Stimulated activated CD8-positive, alpha-beta memory T cell treated with anti-CD3 and anti-CD28 coated beads, Interleukin-12 subunit alpha, Interleukin-12 subunit beta, amount 100 ng/mL, for 24 hours (primary cell): ENCODE results near the gene FTH1.
"Not testable (repeated sequence)": the region's sequence is repeated elsewhere in the genome, so short reads cannot be mapped to it uniquely, and the experiment has no call there.

Source experiments
- DNase-seq: peaks from one replicate; pipeline ENCODE4 v3.0.0-alpha.2; 2020; ENCODE audit errors: extremely low read depth

The FTH1 gene

DNA sequence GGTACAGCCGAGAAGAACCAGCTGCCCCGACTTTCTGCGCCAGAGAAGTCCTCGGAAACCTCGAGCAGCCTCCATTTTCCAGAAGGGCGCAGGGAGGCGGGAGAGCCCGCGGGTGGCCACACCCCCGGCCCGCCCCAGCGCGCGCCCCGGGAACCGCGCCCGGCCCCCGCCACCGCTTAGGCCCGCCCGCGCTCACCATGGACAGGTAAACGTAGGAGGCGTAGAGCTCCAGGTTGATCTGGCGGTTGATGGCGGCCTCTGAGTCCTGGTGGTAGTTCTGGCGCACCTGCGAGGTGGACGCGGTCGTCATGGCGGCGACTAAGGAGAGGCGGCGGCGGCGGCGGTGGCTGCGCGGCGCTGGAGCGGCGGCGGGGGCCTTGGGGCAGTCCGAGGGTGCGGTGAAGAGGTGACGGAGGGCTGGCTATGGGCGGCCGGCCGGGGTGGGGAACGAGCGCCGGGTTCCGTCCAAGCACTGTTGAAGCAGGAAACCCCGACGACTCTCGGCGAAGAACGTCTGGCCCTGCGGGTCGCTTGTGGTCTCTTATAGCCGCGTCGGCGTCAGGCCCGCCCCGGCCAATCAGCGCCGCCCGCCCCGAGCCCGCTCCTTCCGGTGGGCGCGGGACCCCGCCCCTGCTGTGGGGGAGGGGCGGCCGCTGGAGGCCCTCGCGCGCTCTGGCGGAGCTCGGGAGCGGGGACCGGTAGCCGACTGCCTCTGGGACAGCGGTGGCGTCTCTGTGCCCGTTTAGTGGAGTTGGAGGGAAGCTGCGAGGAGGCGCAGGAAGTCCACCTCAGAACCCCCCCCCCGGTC lies at the start of gene FTH1:
FTH1 (minus strand) TSS at position 519 of the 808 bp plus-strand sequence; CDS start at position 310, 209 bp downstream.
- DNase-seq = peak; percentile 69

DNA sequence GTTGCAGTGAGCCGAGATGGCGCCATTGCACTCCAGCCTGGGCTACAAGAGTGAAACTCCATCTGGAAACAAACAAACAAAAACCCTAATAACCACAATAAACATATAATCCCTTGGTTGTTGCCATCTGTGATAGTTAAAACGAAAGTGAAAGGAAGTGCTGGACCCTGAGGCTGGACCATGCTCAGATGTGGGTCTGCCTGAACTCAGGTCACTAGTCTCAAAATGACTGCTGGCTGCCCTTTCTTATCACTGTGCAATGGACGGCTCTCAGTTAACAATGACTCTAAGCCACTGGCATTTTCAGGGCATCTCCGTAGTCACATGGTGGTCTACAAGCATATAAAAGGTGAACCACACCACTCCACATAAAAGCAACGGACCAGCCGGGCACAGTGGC lies 48.2 kb upstream of the FTH1 start:
- no peak for DNase-seq

DNA sequence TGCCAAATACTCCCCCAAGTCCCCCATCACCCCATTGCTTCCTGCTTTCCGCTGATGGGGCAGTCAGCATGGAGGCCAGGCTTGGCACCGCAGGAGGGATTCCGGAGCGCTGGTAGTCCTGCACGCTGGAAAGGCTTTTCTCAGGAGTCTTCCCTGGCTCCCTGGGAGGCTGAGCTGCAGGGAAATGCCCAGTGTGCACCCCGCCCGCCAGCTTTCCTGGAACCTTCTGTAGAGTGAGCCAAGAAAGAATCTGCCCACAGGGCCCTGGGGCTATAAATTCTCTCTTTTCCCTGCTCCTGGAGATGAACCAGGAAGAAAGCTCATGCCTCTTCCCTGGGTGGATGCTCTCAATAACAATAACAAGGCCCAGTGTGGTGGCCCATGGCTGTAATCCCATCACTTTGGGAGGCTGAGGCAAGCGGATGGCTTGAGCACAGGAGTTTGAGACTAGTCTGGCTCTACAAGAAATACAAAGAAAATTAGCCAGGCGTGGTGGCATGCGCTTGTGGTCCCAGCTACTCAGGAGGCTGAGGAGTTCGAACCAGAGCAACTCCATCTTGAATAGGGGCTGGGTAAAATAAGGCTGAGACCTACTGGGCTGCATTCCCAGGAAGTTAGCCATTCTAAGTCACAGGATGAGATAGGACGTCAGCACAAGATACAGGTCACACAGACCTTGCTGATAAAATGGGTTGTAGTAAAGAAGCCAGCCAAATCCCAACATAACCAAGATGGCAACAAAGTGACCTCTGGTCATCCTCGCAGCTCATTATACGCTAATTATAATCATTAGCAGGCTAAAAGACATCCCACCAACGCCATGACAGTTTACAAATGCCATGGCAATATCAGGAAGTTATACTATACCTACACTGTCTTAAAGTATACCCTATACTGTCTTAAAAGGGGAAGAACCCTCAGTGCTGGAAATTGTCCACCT lies 46.4 kb upstream of the FTH1 start:
- no peak for DNase-seq

DNA sequence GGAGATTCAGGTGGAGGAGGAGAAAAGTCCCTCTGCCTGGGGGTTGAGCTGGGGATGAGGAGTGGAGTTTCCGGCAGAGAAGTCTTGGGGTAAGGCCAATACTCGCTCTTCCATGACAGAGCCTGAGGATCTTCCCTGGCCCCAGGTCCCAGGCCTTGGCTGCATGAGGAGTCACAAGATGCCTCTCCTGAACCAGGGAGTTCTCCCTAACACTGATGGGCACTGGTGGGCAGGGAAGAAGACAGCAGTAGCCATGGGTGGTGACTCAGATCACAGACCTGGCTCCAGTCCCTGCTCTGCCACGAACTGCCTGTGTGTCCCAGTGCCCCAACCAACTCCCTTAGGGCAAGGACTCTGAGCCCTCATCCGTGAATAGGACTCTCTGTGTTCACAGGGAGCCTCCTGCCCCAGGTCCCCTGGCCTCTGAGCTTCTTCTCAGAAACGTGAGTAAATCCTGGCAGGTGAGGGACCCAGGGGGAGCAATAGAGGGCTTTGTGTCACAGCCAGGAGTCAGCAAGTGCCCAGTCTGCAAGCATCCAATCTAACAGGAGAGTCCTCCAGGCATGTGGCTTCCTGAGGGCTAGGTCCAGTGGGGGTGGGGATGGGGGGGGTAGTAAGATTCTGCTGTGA lies 45.5 kb upstream of the FTH1 start:
- DNase-seq = no peak

DNA sequence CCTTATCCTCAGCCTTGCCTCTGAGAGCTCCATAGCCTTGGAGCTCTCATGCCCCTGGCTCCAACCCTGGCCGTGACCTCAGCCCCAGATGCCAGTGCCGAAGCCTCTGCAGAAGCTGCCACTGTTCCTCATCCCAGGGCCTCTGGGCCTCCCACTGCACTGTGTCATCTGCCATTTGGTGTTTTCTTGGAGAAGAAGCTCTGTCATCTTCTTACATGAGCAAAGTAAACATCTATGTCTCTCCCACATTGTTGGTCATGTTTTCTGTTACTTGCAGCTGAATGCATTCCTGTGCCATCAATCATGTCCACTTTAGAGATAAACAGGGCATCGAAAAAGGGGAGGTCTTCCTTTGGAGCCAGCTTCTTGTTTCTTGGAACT lies 45.0 kb upstream of the FTH1 start:
- no peak for DNase-seq

DNA sequence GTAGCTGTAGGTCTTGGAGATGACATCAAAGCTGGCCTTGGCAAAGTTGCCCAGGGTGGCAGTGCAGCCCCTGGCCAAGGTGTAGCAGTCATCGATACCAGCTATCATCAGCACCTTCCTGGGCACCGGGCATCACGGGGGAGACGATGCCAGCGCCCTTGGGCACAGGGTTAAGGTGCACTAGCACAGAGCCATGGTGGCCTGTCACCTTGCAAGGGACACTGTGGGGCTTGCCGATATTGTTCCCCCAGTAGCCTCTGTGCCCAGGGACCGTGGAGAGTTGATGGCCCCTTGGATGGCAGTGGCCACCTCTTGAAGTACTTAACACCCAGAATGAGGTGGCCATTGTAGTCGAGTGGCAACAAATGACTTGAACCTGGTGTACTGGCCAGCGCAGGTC lies 44.4 kb upstream of the FTH1 start:
- no peak for DNase-seq

DNA sequence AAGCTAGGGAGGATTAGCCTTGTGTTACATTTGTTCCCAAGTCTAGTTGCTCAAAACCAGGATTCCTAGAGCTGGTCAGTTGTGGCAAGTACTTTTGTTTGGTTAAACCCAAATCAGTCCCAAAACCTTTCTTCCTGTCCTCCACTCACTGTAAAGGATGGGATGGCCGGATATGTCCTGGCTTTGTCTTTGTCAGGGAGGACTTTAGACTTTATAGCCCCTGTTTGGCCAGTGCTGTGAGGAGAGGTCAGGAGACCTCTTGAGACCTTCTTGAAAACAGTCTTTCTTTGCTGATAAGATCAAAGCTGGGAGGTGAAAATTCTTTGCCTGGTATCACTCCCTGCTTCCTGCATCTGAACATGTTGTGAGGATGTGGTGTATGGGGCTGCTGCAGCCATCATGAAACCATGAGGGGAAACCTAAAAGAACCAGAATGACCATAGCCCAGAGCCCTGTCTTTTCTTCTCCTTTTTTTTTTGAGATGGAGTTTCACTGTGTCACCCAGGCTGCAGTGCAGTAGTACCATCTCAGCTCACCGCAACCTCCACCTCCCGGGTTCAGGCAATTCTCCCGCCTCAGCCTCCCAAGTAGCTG lies 43.6 kb upstream of the FTH1 start:
- DNase-seq = no peak

DNA sequence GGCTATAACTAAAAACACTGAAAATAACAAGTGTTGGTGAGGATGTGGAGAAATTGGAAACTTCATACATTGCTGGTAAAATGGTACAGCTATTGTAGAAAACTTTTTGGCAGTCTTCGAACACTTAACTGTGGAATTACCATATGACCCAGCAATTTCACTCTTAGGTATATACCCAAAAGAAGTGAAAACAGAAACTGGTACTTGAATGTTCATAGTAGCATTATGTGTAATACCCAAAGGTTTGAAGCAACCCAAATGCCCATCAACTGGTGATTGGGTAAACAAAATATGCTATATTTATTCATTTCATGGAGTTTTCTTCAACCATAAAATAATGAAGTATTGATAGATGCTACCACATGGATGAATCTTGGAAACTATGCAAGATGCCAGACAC lies 40.8 kb upstream of the FTH1 start:
- DNase-seq = no peak

DNA sequence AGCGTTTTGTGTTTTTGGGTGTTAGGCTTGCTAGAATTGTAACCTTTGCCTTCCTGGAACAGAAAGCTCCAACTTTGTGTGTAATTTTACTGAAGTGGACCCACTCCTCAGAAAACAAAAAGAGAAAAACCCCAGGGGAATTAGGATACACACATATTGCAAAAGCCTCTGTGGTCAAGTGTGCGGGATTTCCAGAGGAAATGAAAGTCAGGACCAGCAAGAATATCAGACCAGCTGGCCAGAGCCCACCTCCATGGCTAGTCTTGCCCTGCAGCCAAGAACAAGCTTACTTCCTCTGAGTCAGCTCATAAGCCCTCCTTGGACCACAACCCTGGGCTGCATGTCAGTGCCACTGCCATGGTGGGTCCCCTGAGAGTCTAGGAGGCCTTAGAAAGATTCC lies 37.0 kb upstream of the FTH1 start:
- DNase-seq = no peak

DNA sequence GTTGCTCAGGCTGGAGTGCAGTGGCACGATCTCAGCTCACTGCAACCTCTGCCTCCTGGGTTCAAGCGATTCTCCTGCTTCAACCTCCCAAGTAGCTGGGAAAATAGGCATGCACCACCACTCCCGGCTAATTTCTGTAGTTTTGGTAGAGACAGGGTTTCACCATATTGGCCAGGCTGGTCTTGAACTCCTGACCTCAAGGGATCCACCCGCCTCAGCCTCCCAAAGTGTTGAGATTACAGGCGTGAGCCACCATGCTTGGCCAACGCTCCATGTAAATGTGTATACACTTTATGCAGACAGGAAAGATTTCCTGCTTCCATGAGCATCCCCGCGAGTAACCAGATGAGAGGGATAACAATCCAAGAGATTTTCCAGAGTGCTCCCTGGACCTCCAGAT lies 34.8 kb upstream of the FTH1 start:
- not testable (repeated sequence) for DNase-seq

DNA sequence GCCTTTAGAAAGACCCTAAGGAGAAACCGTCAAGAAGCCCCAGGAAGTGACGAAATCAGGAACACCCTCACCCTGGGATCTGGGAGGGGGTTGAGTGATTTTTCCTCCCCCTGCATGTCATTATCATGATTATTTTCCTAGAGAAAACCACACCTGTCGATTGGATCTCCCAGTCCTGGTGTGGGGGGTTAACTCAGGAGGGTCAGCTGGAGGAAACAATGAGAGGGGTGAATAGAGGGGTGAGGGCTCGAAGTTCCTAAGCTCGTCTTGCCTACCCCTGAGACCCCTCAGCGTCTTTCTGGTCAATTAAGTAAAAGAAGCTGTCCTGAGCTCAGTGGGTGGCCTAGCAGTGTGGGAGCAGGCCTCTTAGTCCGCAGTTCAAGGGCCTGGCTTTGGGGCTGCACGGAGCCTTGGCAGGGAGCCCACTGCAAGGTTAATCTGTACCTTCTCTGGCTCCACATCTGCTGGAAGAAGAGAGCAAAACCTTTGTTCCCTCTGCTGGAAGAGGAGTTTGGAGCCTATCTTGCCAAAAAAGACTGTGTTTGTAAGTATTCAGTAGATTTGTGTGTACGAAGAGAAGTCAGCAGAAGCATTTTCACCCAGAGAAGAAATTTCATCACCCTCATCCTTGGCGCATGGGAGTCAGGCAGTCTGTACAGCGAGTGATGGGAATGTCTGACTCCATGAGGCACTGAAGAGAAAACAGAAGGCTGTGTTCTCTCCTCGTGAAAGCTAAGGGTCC lies 34.2 kb upstream of the FTH1 start:
- DNase-seq = no peak

DNA sequence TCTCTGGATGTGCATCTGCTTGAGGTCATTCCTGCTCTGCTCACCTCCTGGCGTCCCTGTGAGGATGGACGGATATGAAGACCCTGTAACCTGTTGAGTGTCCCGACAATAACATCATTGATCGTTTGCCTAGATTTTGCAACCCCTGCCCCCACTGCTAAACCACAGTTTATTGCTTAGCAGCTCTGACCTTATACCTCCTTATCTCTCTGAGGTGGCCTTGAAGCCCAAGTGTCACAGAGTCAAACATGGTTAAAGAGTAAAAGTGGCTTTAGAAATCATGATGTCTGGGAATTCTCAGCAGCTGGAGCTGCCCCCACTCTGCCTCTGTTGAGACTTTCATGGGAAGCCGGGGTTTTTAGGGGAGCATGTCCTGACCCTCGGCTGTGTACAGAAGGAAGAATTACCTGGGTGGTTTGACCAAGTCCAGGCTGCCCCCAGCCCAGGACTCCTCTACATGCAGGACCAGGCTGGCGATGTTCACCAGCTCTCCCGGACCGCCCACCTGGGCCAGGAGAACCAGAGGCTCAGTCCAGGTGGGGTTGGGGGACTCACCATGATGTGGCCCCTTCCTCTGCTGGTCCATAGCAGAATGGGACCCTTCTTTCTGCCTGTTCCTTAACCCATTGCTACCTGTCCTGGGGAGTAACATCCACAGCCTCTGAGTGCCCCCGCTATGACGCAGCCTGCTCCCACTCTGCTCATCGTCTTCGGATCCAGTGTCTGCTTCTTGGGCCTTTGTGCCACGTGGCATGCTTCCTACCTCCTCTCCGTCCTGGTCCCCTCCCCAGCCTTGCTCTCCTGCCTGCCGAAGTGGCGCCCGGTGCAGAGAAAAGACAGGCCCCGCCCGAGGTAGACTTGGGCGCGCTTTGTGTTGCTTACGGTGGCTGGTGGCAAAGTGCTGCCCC lies 33.4 kb upstream of the FTH1 start:
- DNase-seq = no peak

DNA sequence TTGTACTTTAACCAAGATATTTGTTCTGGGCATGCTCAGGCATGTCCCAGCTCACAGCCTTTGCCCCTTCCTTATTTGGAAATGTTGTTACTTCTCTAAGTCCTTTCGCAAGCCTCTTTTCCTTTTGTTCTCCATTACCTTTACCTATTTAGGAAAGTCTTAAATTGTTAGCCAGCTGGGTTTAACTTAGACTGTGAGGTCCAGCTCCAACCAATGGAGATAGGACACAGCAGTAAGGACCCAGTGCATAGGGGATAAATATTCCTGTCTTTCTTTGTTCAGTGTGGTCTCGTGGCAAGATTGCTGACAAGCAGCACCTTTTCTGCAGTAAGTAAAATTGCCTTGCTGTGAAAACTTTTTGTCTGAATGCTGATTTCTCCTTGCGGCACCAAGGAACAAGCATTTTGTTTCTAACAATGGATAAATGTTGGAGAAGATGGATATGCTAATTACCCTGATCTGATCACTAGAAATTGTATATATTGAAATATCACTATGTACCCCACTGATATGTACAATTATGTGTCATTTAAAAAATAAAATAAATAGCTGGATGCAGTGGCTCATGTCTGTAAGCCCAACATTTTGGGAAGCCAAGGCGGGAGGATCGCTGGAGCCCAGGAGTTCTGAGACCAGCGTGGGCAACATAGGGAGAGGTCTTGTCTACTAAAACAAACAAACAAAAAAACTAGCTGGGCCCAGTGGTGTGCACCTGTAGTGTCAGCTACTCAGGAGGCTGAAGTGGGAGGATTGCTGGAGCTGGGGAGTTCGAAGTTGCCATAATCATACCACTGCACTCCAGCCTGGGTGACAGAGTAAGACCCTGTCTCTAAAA lies 31.9 kb upstream of the FTH1 start:
- DNase-seq = no peak

DNA sequence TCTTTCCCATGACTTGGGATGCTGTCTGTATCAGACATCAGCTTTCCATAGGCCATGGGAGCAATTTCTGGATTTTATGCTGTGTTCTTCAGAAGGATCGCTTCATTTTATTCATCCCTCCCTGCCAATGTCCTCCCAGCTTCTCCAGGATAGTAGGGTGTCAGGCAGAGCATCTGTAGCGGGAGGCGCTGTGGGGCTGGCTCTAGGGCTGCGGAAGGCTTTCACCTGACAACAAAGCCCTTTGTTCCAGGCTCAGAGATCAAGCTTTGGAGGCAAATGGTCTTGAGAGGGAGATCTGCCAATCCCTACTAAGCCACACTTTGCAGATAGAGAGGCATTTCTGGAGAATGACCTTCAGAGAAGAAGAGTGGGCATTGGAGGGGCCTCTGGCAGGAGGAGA lies 29.5 kb upstream of the FTH1 start:
- DNase-seq = no peak

DNA sequence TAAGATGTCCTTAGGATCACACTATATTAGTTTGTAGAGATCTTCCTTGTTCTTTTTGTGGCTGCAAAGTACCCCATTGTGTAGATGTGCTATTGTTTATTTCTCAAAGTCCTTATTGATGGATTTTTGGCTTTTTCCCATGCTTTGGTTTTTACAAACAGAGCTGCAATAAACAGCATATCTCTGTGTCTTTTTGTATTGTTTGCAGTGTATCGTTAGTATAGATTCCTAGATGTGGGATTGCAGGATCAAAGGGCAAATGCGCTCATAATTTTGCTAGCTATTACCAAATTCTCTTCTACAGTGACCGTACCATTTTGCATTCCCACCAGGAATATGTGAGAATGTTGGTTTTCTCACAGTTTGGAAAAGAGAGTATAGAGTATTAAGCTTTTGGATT lies 27.5 kb upstream of the FTH1 start:
- no peak for DNase-seq

DNA sequence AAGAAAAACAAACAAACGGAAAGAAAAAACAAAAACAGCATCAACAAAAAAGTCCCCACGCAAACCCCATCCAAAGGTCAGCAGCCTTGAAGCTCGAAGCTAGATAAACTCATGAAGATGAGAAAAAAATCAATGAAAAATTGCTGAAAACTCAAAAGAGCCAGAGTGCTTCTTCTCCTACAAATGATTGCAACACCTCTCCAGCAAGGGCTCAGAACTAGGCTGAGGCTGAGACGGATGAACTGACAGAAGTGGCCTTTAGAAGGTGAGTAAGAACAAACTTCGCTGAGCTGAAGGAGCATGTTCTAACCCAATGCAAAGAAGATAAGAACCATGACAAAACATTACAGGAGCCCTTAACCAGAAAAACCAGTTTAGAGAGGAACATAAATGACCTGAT lies 18.4 kb upstream of the FTH1 start:
- no peak for DNase-seq

DNA sequence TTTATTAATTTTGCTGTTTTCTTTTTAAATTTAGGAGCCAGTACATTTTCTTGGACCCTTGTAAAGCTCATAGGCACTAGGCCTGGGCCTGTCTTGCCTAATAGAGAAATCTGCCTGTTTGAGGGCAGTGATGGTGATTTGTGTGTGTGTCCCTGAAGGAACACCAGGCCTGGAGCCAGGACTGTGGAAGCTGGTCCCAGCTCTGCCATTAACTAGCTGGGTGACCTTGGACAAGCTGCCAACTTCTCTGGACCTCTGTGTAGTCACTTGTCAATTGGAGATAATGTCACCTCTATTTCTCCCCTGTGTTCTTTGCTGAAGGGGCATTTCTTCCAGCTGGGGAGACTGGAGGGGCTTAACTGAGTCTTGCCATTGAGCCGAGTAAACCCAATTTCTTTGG lies 16.0 kb upstream of the FTH1 start:
- DNase-seq = no peak

DNA sequence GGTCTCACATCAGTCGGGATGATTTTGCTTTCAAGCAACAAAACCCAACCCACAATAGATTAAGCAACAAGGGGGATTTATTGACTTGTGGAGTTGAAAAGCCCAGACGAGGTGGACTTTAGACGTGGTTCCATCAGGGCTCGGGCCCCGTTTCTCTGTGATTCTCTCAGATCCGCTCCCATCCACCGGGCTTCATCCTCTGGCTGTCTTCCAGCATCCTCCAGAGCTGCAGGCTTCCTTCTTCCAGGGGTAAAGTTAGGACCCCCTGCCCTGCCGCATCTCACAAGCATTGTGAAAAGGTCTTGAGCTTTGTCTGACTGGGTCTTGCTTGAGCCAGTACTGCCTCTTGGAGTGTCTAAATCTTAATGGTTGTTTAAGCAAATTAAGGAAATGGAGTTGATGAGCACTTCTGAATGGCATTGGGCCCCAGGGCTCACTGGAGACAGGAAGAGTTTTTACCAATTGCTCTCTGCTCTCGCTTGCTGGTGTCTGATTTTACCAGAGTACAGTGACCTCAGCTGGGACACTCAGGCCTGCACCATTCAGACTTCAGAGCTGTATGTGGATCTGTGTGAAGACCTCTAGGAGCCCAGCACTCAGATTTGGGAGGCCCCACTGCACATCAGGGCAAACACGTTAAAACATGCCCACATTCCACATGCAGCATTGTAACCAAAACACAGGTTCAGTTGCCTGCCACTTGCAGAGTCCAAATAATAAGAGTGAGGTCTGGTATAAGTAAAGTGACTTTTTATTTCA lies 13.5 kb upstream of the FTH1 start:
- DNase-seq = no peak
